Neural progenitor cell (in vitro differentiated cells): Measurements from ENCODE around the gene ENC1.

Experiments used
- EZH2 ChIP-seq: fragments of 200-600 bp; sonication (generic); IDR thresholded peaks from 2 replicates; pipeline ENCODE4 v1.6.1; 2017; ENCODE audit warnings: antibody characterized with exemption, mild to moderate bottlenecking, moderate library complexity
- TF ChIP-seq, protein P1 (sequence below): fragments of 200-600 bp; sonication (generic); IDR thresholded peaks from 2 replicates; pipeline ENCODE4 v1.5.1; 2017; ENCODE audit warnings: antibody characterized with exemption, mild to moderate bottlenecking

DNA sequence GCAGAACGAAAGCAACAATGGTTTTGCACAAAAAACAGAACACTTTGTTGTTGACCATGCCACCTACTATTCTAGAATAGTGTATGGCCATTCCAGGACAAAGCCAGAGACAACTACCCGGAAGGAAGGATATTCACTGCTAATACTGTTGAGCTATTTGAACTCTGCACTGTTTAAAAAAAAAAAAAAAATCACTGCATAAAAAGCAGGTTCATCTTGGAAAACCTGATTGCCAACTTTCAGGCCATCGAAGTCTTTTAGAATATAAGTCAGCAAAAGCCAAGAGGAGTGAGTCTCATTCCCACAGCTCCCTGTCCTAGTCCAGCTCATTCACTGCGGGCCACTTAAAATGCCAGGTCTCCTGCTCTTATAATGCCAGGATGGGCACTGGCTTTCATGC lies 4.0 kb downstream of the ENC1 start:
- TF ChIP-seq, protein P1, sequence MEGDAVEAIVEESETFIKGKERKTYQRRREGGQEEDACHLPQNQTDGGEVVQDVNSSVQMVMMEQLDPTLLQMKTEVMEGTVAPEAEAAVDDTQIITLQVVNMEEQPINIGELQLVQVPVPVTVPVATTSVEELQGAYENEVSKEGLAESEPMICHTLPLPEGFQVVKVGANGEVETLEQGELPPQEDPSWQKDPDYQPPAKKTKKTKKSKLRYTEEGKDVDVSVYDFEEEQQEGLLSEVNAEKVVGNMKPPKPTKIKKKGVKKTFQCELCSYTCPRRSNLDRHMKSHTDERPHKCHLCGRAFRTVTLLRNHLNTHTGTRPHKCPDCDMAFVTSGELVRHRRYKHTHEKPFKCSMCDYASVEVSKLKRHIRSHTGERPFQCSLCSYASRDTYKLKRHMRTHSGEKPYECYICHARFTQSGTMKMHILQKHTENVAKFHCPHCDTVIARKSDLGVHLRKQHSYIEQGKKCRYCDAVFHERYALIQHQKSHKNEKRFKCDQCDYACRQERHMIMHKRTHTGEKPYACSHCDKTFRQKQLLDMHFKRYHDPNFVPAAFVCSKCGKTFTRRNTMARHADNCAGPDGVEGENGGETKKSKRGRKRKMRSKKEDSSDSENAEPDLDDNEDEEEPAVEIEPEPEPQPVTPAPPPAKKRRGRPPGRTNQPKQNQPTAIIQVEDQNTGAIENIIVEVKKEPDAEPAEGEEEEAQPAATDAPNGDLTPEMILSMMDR, result no peak
- TF ChIP-seq EZH2, result no peak
